Measurements from ENCODE around the gene GPANK1.
A peak's percentile ranks its signal among the peaks of the same experiment; 100 is the strongest.
"Not testable (repeated sequence)": the region's sequence is repeated elsewhere in the genome, so short reads cannot be mapped to it uniquely, and the experiment has no call there.

Gene GPANK1

DNA sequence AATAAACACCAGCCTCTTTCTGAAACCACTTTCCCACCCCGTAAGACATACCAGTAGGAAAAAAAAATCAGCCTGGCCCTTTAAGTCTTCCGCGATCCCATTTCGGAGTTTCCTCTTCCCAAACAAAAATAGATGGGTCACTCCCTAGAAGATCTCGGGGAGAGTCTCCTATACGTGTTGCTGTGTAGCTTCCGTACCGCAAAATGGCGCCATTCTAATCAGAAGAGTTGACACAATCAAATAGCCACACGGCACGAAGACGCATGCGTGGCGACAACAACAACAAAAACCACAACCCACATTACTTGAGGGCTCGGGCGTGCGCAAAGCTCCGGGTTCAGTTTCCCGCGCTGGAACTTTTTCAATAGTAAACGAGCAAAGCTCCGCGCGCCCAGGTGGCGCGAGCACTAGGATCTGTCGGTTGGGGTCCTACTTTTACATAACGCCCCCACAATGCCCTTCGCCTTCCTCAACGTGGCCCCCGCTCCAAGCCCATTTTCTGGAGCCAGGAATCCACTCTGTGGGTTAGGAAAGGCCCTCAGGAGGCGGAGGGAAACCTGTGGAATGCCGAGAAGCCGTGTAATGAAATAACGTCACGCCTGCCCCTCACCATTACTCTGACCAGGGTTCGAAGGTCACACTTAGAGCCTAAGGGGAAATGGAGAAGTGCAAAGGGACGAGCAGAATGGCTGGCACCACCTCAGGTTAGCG lies at the start of gene GPANK1:
Gene GPANK1 (minus strand): TSS at position 208 of the 711 bp plus-strand sequence. CDS start 519 bp downstream, outside the sequence.
- H3K27me3 ChIP-seq (ENCODE audit: control insufficient read depth, insufficient read depth, low read length): no peaks in the 10 kb centered on the region
- peaks cover 24% of the 10 kb centered on the region for H3K4me1 ChIP-seq (ENCODE audit: control insufficient read depth, insufficient read depth, low read length)
- H3K36me3 ChIP-seq (ENCODE audit: control insufficient read depth, insufficient read depth, low read length): peaks cover 16% of the 10 kb centered on the region
- no peaks in the 10 kb centered on the region for H3K9me3 ChIP-seq (ENCODE audit: control insufficient read depth, low read length)
- H3K9ac ChIP-seq (ENCODE audit: low read length): peak within 1 kb of the TSS; percentile 92
- peak within 1 kb of the TSS; percentile 83 for H3K4me3 ChIP-seq (ENCODE audit: low read length)

DNA sequence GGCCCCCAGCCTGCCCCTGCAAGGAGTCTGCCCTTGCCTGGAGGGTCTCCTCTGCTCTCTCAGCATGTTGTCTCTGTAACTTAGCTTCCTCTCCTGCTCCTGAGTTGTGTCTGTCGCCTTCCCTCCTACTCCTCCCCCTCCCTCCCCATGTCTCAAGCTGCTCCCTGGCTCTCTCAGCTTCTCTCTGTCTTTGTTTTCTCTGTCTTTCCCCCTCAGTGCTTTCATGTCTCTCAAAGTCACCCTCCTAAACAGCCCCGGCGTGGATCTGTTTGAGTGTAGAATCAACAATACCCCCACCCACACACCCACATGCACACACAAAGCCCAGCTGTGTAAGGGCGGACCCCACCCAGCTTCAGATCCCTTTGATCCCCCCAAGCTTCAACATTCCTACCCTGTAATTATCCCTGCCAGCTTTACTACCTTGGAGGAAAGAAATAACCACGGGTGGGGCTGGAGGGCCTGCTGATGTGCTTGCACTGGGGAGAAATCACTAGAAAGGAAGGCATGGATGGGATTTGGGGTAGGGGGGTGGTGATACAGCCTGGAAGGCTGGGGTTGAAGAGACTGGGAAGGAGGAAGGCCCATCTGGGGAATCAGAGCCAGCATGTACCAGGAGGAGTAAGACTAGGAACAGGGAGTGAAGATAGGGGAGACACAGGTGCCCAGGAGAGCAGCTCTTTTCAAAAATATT lies 49.3 kb upstream of the GPANK1 start:
- Histone ChIP-seq H3K4me1 (ENCODE audit: control insufficient read depth, insufficient read depth, low read length) (peaks cover 45% of the 10 kb centered on the region), H3K36me3 (ENCODE audit: control insufficient read depth, insufficient read depth, low read length) (no peaks in the 10 kb centered on the region), H3K4me3 (ENCODE audit: low read length) (no peak overlapping the region), H3K9ac (ENCODE audit: low read length) (peak overlapping the region; percentile 24), H3K9me3 (ENCODE audit: control insufficient read depth, low read length) (no peaks in the 10 kb centered on the region), H3K27me3 (ENCODE audit: control insufficient read depth, insufficient read depth, low read length) (no peaks in the 10 kb centered on the region)

DNA sequence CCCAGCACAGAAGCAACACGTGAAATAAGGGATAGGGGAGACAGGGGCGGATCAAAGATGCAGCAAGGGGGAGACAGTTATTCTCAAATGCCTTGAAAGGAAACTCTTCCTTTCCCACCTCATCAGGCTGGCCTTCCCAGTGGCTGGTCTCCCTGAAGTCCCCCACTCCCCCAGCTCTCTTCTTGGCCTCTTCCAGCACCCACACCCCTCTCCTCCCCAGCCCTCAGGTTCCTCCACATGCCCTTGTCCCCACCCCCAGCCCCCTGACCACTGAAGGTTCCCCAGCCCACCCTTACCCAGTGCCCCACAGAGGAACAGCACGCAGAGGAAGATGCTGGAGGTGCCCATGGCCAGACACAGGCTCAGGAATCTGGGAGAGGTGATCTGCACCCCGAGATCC lies 48.7 kb upstream of the GPANK1 start:
- H3K27me3 ChIP-seq (ENCODE audit: control insufficient read depth, insufficient read depth, low read length): no peaks in the 10 kb centered on the region
- H3K4me1 ChIP-seq (ENCODE audit: control insufficient read depth, insufficient read depth, low read length): peaks cover 38% of the 10 kb centered on the region
- H3K9me3 ChIP-seq (ENCODE audit: control insufficient read depth, low read length): no peaks in the 10 kb centered on the region
- no peak overlapping the region for H3K4me3 ChIP-seq (ENCODE audit: low read length)
- H3K36me3 ChIP-seq (ENCODE audit: control insufficient read depth, insufficient read depth, low read length): no peaks in the 10 kb centered on the region
- H3K9ac ChIP-seq (ENCODE audit: low read length): no peak overlapping the region

DNA sequence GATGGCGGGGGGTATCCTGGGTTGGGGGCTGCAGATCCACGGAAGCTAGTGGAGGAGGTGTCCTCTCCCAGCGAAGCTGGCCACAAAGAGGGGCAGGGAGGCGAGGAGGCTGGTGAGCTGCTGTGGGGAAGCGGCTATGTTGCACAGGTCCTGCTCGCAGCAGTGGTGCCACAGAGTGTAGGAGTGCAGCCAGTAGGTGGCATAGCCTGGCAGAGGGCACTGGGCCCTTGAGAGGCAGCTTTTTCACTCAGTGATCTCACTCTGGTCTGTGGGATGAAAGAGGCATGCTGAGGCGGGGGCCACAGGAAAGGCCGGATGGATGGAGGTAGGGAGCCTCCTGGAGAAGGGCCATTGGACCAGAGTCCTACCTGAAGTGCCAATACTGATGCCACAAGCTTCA lies 47.5 kb upstream of the GPANK1 start:
- H3K9me3 ChIP-seq (ENCODE audit: control insufficient read depth, low read length): no peaks in the 10 kb centered on the region
- H3K36me3 ChIP-seq (ENCODE audit: control insufficient read depth, insufficient read depth, low read length): no peaks in the 10 kb centered on the region
- peaks cover 27% of the 10 kb centered on the region for H3K4me1 ChIP-seq (ENCODE audit: control insufficient read depth, insufficient read depth, low read length)
- H3K9ac ChIP-seq (ENCODE audit: low read length): no peak overlapping the region
- no peaks in the 10 kb centered on the region for H3K27me3 ChIP-seq (ENCODE audit: control insufficient read depth, insufficient read depth, low read length)
- H3K4me3 ChIP-seq (ENCODE audit: low read length): no peak overlapping the region

DNA sequence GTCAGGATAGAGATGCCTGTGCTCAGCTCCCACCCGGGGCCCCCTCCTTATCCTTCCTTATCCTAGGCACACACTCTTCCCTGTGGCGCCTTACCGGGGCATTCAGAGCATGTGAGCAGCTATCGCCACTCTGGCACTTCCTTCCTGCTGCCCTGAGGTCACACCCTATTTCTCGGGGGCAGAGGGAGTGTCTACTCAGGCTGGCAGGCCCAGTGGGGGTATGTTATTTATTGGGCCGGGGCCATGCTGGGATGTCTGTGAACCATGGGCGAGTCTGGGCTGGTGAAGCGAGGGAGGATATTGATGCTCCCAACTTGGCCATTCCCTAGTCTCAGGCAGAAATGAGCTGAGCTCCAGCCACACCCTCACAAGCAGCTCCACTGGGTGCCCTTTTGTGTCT lies 46.4 kb upstream of the GPANK1 start:
- H3K4me3 ChIP-seq (ENCODE audit: low read length): no peak overlapping the region
- no peaks in the 10 kb centered on the region for H3K27me3 ChIP-seq (ENCODE audit: control insufficient read depth, insufficient read depth, low read length)
- no peaks in the 10 kb centered on the region for H3K9me3 ChIP-seq (ENCODE audit: control insufficient read depth, low read length)
- H3K9ac ChIP-seq (ENCODE audit: low read length): no peak overlapping the region
- H3K36me3 ChIP-seq (ENCODE audit: control insufficient read depth, insufficient read depth, low read length): no peaks in the 10 kb centered on the region
- H3K4me1 ChIP-seq (ENCODE audit: control insufficient read depth, insufficient read depth, low read length): peaks cover 26% of the 10 kb centered on the region

DNA sequence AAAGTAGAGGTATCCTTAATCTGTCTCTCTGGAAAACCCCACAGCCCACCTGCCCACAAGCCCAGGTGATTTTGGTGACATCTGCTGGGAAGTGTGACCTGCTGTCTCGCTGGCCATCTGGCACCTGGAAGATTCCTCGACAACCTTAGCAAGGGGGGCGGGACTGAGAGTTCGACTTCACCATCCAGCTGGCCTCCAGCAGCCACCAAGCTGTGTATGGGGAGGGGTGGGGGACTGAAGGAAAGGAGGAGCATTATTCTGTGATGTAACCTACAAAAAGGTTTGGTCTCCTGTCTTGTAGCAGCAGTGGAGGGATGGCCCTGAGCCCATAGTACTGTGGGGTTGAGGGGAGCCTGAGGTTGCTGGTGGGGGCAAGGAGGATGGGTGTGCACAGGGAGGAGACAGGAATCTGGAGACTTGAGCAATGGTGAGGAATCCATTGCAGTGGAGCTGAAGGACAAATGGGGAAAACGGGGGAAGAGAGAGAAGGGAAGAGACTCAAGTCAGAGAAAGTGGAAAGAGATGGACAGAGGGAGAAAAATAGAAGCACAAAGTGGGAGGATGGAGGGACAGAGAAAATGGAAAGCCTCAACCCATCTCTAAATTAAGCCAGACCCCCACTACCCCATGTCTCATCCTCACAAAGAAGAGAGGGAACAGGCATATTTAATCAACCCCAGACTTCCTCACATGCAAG lies 45.9 kb upstream of the GPANK1 start:
- Histone ChIP-seq H3K36me3 (ENCODE audit: control insufficient read depth, insufficient read depth, low read length) (no peaks in the 10 kb centered on the region), H3K9me3 (ENCODE audit: control insufficient read depth, low read length) (no peaks in the 10 kb centered on the region), H3K9ac (ENCODE audit: low read length) (no peak overlapping the region), H3K27me3 (ENCODE audit: control insufficient read depth, insufficient read depth, low read length) (no peaks in the 10 kb centered on the region), H3K4me1 (ENCODE audit: control insufficient read depth, insufficient read depth, low read length) (peaks cover 26% of the 10 kb centered on the region), H3K4me3 (ENCODE audit: low read length) (no peak overlapping the region)

DNA sequence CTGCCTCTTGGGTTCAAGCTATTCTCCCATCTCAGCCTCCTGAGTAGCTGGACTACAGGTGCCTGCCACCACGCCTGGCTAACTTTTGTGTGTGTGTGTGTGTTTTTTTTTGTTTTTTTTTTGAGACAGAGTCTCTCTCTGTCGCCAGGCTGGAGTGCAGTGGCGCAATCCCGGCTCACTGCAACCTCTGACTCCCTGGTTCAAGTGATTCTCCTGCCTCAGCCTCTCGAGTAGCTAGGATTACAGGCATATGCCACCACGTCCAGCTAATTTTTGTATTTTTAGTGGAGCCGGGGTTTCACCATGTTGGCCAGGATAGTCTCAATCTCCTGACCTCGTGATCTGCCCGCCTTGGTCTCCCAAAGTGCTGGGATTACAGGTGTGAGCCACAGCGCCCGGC lies 44.4 kb upstream of the GPANK1 start:
- not testable (repeated sequence) for H3K36me3 ChIP-seq (ENCODE audit: control insufficient read depth, insufficient read depth, low read length)

DNA sequence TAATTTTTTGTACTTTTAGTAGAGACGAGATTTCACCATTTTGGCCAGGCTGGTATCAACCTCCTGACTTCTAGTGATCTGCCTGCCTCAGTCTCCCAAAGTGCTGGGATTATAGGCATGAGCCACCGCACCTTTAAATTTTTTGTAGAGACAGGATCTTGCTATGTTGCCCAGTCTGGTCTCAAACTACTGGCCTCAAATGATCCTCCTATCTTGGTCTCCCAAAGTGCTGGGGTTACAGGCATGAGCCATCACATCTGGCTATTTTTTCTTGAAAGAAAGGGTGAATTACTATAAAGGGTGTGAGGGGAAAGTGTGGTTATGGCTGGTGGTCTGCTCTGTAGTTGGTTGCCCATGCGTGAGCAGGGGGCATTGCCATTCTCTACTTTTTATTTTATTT lies 43.4 kb upstream of the GPANK1 start:
- Histone ChIP-seq H3K4me3 (ENCODE audit: low read length) (no peak overlapping the region), H3K27me3 (ENCODE audit: control insufficient read depth, insufficient read depth, low read length) (no peaks in the 10 kb centered on the region), H3K9me3 (ENCODE audit: control insufficient read depth, low read length) (no peaks in the 10 kb centered on the region), H3K9ac (ENCODE audit: low read length) (no peak overlapping the region), H3K36me3 (ENCODE audit: control insufficient read depth, insufficient read depth, low read length) (no peaks in the 10 kb centered on the region), H3K4me1 (ENCODE audit: control insufficient read depth, insufficient read depth, low read length) (peaks cover 25% of the 10 kb centered on the region)

More for the DNA sequence above, 44.4 kb upstream of the GPANK1 start:
- not testable (repeated sequence) for H3K9ac ChIP-seq (ENCODE audit: low read length); H3K4me3 ChIP-seq (ENCODE audit: low read length); H3K27me3 ChIP-seq (ENCODE audit: control insufficient read depth, insufficient read depth, low read length); H3K9me3 ChIP-seq (ENCODE audit: control insufficient read depth, low read length)
- peaks cover 22% of the 10 kb centered on the region for H3K4me1 ChIP-seq (ENCODE audit: control insufficient read depth, insufficient read depth, low read length)

DNA sequence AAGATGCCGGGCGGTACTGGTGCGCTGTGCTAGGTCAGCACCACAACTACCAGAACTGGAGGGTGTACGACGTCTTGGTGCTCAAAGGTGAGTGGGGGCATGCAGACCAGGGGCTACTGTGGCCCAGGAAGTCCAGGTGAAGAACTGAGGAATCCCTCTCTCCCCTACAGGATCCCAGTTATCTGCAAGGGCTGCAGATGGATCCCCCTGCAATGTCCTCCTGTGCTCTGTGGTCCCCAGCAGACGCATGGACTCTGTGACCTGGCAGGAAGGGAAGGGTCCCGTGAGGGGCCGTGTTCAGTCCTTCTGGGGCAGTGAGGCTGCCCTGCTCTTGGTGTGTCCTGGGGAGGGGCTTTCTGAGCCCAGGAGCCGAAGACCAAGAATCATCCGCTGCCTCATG lies 42.9 kb upstream of the GPANK1 start:
- no peak overlapping the region for H3K9ac ChIP-seq (ENCODE audit: low read length)
- H3K27me3 ChIP-seq (ENCODE audit: control insufficient read depth, insufficient read depth, low read length): no peaks in the 10 kb centered on the region
- peaks cover 25% of the 10 kb centered on the region for H3K4me1 ChIP-seq (ENCODE audit: control insufficient read depth, insufficient read depth, low read length)
- H3K9me3 ChIP-seq (ENCODE audit: control insufficient read depth, low read length): no peaks in the 10 kb centered on the region
- no peak overlapping the region for H3K4me3 ChIP-seq (ENCODE audit: low read length)
- H3K36me3 ChIP-seq (ENCODE audit: control insufficient read depth, insufficient read depth, low read length): no peaks in the 10 kb centered on the region

DNA sequence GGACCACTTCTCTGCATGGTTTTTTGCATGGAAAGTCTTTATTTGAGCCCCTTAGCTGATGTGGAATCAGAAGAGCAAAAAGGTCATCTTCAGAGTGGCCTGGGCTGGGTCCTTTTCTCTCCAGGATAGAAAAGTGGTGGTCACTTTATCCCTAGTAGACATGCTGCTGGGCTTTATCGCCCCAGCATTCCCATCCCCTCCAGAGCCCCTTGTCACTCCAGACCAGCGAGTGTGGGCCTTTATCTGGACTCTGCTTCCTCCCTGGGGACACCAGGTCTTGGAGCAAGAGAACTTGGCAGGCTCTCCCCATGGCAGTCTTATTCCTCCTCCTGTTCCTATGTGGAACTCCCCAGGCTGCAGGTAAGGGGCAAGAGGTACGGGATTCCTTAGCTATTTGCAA lies 41.8 kb upstream of the GPANK1 start, which contains the start of gene LY6G6F:
Gene LY6G6F (plus strand): TSS at position 268 of the 400 bp plus-strand sequence. CDS start 41 bp downstream, at position 309.
- no peak within 1 kb of the TSS for H3K4me3 ChIP-seq (ENCODE audit: low read length)
- no peak within 1 kb of the TSS for H3K9ac ChIP-seq (ENCODE audit: low read length)
- no peaks in the 10 kb centered on the region for H3K27me3 ChIP-seq (ENCODE audit: control insufficient read depth, insufficient read depth, low read length)
- peaks cover 26% of the 10 kb centered on the region for H3K4me1 ChIP-seq (ENCODE audit: control insufficient read depth, insufficient read depth, low read length)
- no peaks in the 10 kb centered on the region for H3K9me3 ChIP-seq (ENCODE audit: control insufficient read depth, low read length)
- no peaks in the 10 kb centered on the region for H3K36me3 ChIP-seq (ENCODE audit: control insufficient read depth, insufficient read depth, low read length)

DNA sequence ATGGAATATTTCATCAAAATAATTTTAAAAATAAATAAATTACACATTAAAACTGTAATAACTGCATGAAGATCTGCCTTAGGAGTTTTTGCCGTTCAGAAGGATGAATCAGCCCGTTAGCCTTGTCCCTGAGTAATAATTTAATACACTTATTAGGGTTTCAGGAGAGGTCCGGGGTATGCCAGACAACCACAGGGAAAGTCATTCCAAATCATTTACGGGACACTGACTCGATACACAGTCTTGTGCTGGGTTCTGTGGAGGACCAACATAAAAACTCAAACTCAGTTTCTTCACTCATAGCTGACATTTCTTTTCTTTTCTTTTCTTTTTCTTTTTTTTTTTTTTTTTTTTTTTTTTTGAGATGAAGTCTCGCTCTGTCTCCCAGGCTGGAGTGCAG lies 41.1 kb upstream of the GPANK1 start:
- no peaks in the 10 kb centered on the region for H3K9me3 ChIP-seq (ENCODE audit: control insufficient read depth, low read length)
- no peaks in the 10 kb centered on the region for H3K27me3 ChIP-seq (ENCODE audit: control insufficient read depth, insufficient read depth, low read length)
- no peak overlapping the region for H3K9ac ChIP-seq (ENCODE audit: low read length)
- no peaks in the 10 kb centered on the region for H3K36me3 ChIP-seq (ENCODE audit: control insufficient read depth, insufficient read depth, low read length)
- H3K4me3 ChIP-seq (ENCODE audit: low read length): no peak overlapping the region
- H3K4me1 ChIP-seq (ENCODE audit: control insufficient read depth, insufficient read depth, low read length): peaks cover 24% of the 10 kb centered on the region
